Measurements from ENCODE around the gene AMMECR1L.
"Not testable (repeated sequence)": the region's sequence is repeated elsewhere in the genome, so short reads cannot be mapped to it uniquely, and the experiment has no call there.

Gene AMMECR1L

GRCh38 chr2:127901339-127902056 lies 15.7 kb upstream of the AMMECR1L start:
- TF ChIP-seq CTCF (IDR thresholded peaks at IDR 0.05; ENCODE audit: low read depth, low read length), result no peak
- H3K4me3 ChIP-seq (ENCODE audit: low read depth, low read length), result no peak overlapping the region
- DNase-seq (ENCODE audit: low read depth, low spot score), result peak; percentile 34
- in situ Hi-C loops (cut with HindIII; ENCODE audit: low sequenced_read_pairs), result no loop called here

- H3K4me3 ChIP-seq (ENCODE audit: low read depth, low read length), result no peak overlapping the region
- no peak for TF ChIP-seq CTCF (IDR thresholded peaks at IDR 0.05; ENCODE audit: low read depth, low read length)
- in situ Hi-C loops (cut with HindIII; ENCODE audit: low sequenced_read_pairs), result no loop called here
- DNase-seq (ENCODE audit: low read depth, low spot score), result no peak
Measured at GRCh38 chr2:127897531-127898211, 11.9 kb upstream of the AMMECR1L start.

GRCh38 chr2:127893494-127893893 lies 7.7 kb upstream of the AMMECR1L start:
- in situ Hi-C loops (cut with HindIII; ENCODE audit: low sequenced_read_pairs), result no loop called here
- H3K4me3 ChIP-seq (ENCODE audit: low read depth, low read length), result no peak overlapping the region
- no peak for TF ChIP-seq CTCF (IDR thresholded peaks at IDR 0.05; ENCODE audit: low read depth, low read length)
- no peak for DNase-seq (ENCODE audit: low read depth, low spot score)

GRCh38 chr2:127893033-127893432 lies 7.3 kb upstream of the AMMECR1L start:
- no peak for DNase-seq (ENCODE audit: low read depth, low spot score)
- in situ Hi-C loops (cut with HindIII; ENCODE audit: low sequenced_read_pairs), result no loop called here
- H3K4me3 ChIP-seq (ENCODE audit: low read depth, low read length), result no peak overlapping the region
- TF ChIP-seq CTCF (IDR thresholded peaks at IDR 0.05; ENCODE audit: low read depth, low read length), result no peak

GRCh38 chr2:127891811-127892210 lies 6.1 kb upstream of the AMMECR1L start:
- in situ Hi-C loops (cut with HindIII; ENCODE audit: low sequenced_read_pairs), result no loop called here
- H3K4me3 ChIP-seq (ENCODE audit: low read depth, low read length), result no peak overlapping the region
- no peak for DNase-seq (ENCODE audit: low read depth, low spot score)
- no peak for TF ChIP-seq CTCF (IDR thresholded peaks at IDR 0.05; ENCODE audit: low read depth, low read length)

- H3K4me3 ChIP-seq (ENCODE audit: low read depth, low read length); DNase-seq (ENCODE audit: low read depth, low spot score); in situ Hi-C loops (cut with HindIII; ENCODE audit: low sequenced_read_pairs): not testable (repeated sequence)
Measured at GRCh38 chr2:127890756-127891155, 5.0 kb upstream of the AMMECR1L start.

- no peak for DNase-seq (ENCODE audit: low read depth, low spot score)
Measured at GRCh38 chr2:127888772-127889171, 3.0 kb upstream of the AMMECR1L start.

More at GRCh38 chr2:127888772-127889171, 3.0 kb upstream of the AMMECR1L start:
- no peak for TF ChIP-seq CTCF (IDR thresholded peaks at IDR 0.05; ENCODE audit: low read depth, low read length)
- H3K4me3 ChIP-seq (ENCODE audit: low read depth, low read length), result no peak overlapping the region
- in situ Hi-C loops (cut with HindIII; ENCODE audit: low sequenced_read_pairs), result no loop called here
